ENCODE results near the gene B4GALNT1. TPM values are rescaled to one million over a fixed set of nuclear protein-coding genes. Genes with fewer than 3 reads are reported as not detected.

B4GALNT1 gene
- total RNA-seq, 1 donor = 3.0 TPM

- TF ChIP-seq, protein P1, sequence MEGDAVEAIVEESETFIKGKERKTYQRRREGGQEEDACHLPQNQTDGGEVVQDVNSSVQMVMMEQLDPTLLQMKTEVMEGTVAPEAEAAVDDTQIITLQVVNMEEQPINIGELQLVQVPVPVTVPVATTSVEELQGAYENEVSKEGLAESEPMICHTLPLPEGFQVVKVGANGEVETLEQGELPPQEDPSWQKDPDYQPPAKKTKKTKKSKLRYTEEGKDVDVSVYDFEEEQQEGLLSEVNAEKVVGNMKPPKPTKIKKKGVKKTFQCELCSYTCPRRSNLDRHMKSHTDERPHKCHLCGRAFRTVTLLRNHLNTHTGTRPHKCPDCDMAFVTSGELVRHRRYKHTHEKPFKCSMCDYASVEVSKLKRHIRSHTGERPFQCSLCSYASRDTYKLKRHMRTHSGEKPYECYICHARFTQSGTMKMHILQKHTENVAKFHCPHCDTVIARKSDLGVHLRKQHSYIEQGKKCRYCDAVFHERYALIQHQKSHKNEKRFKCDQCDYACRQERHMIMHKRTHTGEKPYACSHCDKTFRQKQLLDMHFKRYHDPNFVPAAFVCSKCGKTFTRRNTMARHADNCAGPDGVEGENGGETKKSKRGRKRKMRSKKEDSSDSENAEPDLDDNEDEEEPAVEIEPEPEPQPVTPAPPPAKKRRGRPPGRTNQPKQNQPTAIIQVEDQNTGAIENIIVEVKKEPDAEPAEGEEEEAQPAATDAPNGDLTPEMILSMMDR (IDR thresholded peaks at IDR 0.05; ENCODE audit: insufficient read depth, low read depth, low read length) = no peak
- H3K4me3 ChIP-seq (ENCODE audit: low read depth, low read length) = no peak overlapping the region
These were observed 1.4 kb downstream of the B4GALNT1 start for GRCh38 chr12:57631566-57632072.

DNA sequence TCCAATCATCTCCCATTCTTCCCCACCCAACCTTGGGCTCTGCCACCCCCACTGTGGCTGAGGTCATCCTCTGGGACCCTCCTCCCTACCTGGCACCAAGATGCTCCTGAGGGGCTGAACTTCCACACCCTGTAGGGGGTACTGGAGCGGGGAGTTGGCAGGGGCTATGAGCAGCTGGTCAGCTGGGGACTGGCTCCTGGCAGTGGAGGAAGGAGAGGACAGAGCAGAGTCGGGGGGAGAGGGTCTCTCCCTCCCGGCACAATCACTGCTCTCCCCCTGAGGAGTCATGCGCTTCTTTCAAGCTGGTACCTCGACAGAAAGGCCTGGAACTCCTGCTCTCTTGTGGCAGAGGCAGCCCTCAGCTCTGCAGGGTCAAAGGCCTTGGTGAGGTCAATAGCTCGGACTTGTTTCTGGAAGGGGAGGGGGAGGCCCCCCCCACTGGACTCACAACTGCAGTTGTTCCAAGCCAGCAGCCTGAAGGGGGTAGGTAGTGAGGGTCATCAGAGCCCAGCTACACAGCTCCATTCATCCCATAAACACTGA, 2.0 kb downstream of the B4GALNT1 start:
- no peak overlapping the region for H3K4me3 ChIP-seq (ENCODE audit: low read depth, low read length)
- TF ChIP-seq, protein P1 (IDR thresholded peaks at IDR 0.05; ENCODE audit: insufficient read depth, low read depth, low read length) = no peak
- no peak for DNase-seq (ENCODE audit: low read depth)

More at GRCh38 chr12:57631566-57632072, 1.4 kb downstream of the B4GALNT1 start:
- DNase-seq (ENCODE audit: low read depth) = no peak

GRCh38 chr12:57629897-57630471, 3.0 kb downstream of the B4GALNT1 start:
- DNase-seq (ENCODE audit: low read depth) = no peak
- TF ChIP-seq, protein P1 (IDR thresholded peaks at IDR 0.05; ENCODE audit: insufficient read depth, low read depth, low read length) = no peak
- H3K4me3 ChIP-seq (ENCODE audit: low read depth, low read length) = no peak overlapping the region

- DNase-seq (ENCODE audit: low read depth) = no peak
- H3K4me3 ChIP-seq (ENCODE audit: low read depth, low read length) = no peak overlapping the region
- TF ChIP-seq, protein P1 (IDR thresholded peaks at IDR 0.05; ENCODE audit: insufficient read depth, low read depth, low read length) = no peak
These were observed 4.5 kb downstream of the B4GALNT1 start for GRCh38 chr12:57628280-57629191.

GRCh38 chr12:57627501-57628279, 5.3 kb downstream of the B4GALNT1 start:
- DNase-seq (ENCODE audit: low read depth) = no peak
- TF ChIP-seq, protein P1 (IDR thresholded peaks at IDR 0.05; ENCODE audit: insufficient read depth, low read depth, low read length) = no peak
- H3K4me3 ChIP-seq (ENCODE audit: low read depth, low read length) = no peak overlapping the region

DNA sequence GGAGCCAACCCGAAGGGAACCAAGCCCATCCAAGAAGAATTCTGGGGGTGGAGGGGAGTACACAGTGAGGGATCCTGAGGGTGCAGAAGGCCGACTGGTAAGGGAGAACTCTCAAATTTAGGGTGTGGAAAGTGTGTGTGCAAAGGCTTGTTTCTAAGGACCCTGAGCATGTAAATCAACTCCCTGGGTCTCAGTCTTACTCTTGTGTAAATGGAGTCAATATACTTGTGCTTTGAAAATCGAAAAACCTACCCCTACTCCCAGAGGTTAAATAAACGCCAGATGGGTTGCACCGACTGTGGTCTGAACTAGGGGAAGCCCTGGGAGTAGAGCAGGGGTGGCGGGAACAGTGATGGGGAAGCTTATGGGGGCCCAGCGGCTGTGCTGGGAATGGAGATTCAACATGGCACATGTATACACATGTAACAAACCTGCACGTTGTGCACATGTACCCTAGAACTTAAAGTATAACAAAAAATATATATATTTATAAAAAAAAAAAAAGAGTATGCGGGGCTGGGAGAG, 6.0 kb downstream of the B4GALNT1 start:
- TF ChIP-seq, protein P1 (IDR thresholded peaks at IDR 0.05; ENCODE audit: insufficient read depth, low read depth, low read length) = no peak
- H3K4me3 ChIP-seq (ENCODE audit: low read depth, low read length) = no peak overlapping the region
- DNase-seq (ENCODE audit: low read depth) = no peak
